T-cell (primary cell): ENCODE measurements around the gene NDST1. TPM values are rescaled to one million over a fixed set of nuclear protein-coding genes. Genes with fewer than 3 reads are reported as not detected.

Source experiments
- ATAC-seq, 4 experiments: fragments of 200-7000 bp in 3 of 4; fragments of 150-1000 bp in 1 of 4; cut with Tn5 transposase; replicated peaks in 1 of 4; 1 replicate in 3 of 4; 2 replicates in 1 of 4; pipeline ENCODE4 v1.10.0; 2021; ENCODE audit warnings: moderate library complexity in 3 of 4, mild to moderate bottlenecking in 2 of 4, moderate number of reproducible peaks in 1 of 4
- CTCF ChIA-PET, 2 donors: fragments of 300-600 bp; sonication (Branson Sonifier 250); formaldehyde crosslinking; loops; one replicate each; lab custom pipeline; 2022; ENCODE audit warnings: antibody characterized with exemption in 2 of 2; lab: Charles Lee
- POLR2A ChIA-PET, 2 donors: fragments of 300-600 bp; sonication (Branson Sonifier 250); formaldehyde crosslinking; loops; one replicate each; lab custom pipeline; 2022; ENCODE audit warnings: antibody characterized with exemption in 2 of 2; lab: Charles Lee
- DNase-seq, 35 experiments: peaks; one replicate each; pipeline versions ENCODE4 v3.0.0 to v3.0.0-alpha.2; 2013 to 2023
- H3K27ac ChIP-seq: one replicate; pipeline ENCODE4 v1.5.1; 2013; ENCODE audit warnings: low read length
- H3K27me3 ChIP-seq, 2 experiments: replicated peaks in 1 of 2; 1 replicate in 1 of 2; 2 replicates in 1 of 2; pipeline versions ENCODE4 v1.6.1 to v1.7.0; 2013; ENCODE audit warnings: low read length in 1 of 2, mixed read lengths in 1 of 2; ENCODE audit not compliant: control insufficient read depth in 2 of 2, insufficient read depth in 2 of 2; ENCODE audit errors: extremely low read depth in 1 of 2
- H3K36me3 ChIP-seq, 2 donors: 1 replicate in 1 of 2; 2 replicates in 1 of 2; pipeline versions ENCODE4 v1.6.1 to v1.7.0; 2013; ENCODE audit warnings: low read length in 1 of 2; ENCODE audit not compliant: control insufficient read depth in 2 of 2, insufficient read depth in 1 of 2; ENCODE audit errors: extremely low read depth in 1 of 2
- H3K4me1 ChIP-seq, 2 experiments: 1 replicate in 1 of 2; 2 replicates in 1 of 2; pipeline versions ENCODE4 v1.6.1 to v1.7.0; 2013; ENCODE audit warnings: low read length in 2 of 2, mixed read lengths in 1 of 2; ENCODE audit not compliant: insufficient read depth in 2 of 2, control insufficient read depth in 1 of 2; ENCODE audit errors: extremely low read depth in 1 of 2
- H3K4me3 ChIP-seq, 2 donors: 1 replicate in 1 of 2; 2 replicates in 1 of 2; pipeline versions ENCODE4 v1.5.1 to v1.7.0; 2013; ENCODE audit warnings: mild to moderate bottlenecking in 2 of 2, low read length in 1 of 2, moderate library complexity in 1 of 2; ENCODE audit not compliant: control insufficient read depth in 1 of 2; ENCODE audit errors: extremely low read depth in 1 of 2
- H3K9me3 ChIP-seq: 2 replicates; pipeline ENCODE4 v1.7.0; 2013
- H3K27ac Mint-ChIP-seq, 2 donors: one replicate each; pipeline ENCODE4 v1.8.0; 2020 to 2021; ENCODE audit warnings: mild to moderate bottlenecking in 2 of 2, mixed read lengths in 2 of 2
- H3K27me3 Mint-ChIP-seq, 2 donors: one replicate each; pipeline ENCODE4 v1.8.0; 2021 to 2022; ENCODE audit warnings: mixed read lengths in 2 of 2
- H3K36me3 Mint-ChIP-seq: one replicate; pipeline ENCODE4 v1.8.0; 2021; ENCODE audit warnings: mixed read lengths
- H3K4me1 Mint-ChIP-seq, 3 donors: one replicate each; pipeline ENCODE4 v1.8.0; 2020 to 2022; ENCODE audit warnings: mixed read lengths in 3 of 3, mild to moderate bottlenecking in 1 of 3
- H3K4me3 Mint-ChIP-seq, 3 donors: one replicate each; pipeline ENCODE4 v1.8.0; 2020 to 2022; ENCODE audit warnings: mild to moderate bottlenecking in 3 of 3, mixed read lengths in 3 of 3, moderate library complexity in 3 of 3
- H3K9me3 Mint-ChIP-seq, 3 donors: one replicate each; pipeline ENCODE4 v1.8.0; 2020 to 2022; ENCODE audit warnings: mixed read lengths in 3 of 3
- WGBS: methylation state at CpG from one replicate; pipeline ENCODE4 v1.1.5; 2013; ENCODE audit warnings: missing lambda C conversion rate; ENCODE audit not compliant: insufficient coverage; 5-methylcytosine and 5-hydroxymethylcytosine counted together
- total RNA-seq, 35 experiments: library from RNA in 6 of 35; stranded (reverse) in 6 of 35; fragments of 120-200 nt in 1 of 35; gene quantifications; one replicate each; pipeline versions ENCODE4 v1.2.1 to v1.2.4 and lab custom pipeline; 2013 to 2026

The NDST1 gene
- total RNA-seq, 5 donors from 2014 or later (not counting 1 experiment from before 2014, with no cell fraction given) = 0.83 to 2.0 (median 1.2) TPM

DNA sequence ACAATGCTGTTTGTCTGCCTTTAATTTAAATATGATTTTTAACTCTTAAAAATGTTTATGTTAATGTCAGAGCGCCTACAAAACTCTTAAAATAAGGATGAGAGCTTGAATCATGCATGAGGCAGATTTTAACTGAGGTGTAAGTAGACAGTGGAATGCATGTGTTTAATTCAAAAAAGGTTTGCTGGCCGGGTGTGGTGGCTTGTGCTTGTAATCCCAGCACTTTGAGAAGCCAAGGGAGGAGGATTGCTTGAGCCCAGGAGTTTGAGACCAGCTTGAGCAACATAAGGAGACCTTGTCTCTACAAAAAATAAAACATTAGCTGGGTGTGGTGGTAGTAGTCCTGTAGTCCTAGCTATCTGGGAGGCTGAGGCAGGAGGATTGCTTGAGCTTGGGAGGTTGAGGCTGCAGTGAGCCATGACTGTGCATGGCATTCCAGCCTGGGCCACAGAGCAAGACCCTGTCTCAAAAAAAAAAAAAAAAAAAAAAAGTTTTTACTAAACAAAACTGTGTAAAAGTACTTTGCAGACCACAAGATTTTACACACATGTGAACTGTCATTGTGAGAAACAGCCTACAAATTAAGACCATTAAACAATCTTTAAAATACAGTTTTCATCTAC is 21.1 kb downstream of the NDST1 start:
- POLR2A ChIA-PET = no interaction called here
- H3K4me3 ChIP-seq = no peak overlapping the region
- CTCF ChIA-PET = interaction anchor here in 1 of 2 donors (0.6 kb wide), 1 partner anchor 66 kb away, joined by 5 read pairs; no protein-coding TSS in a partner anchor
- no peaks in the 10 kb centered on the region for H3K36me3 ChIP-seq
- peaks cover 0 to 13% of the 10 kb centered on the region in 2 experiments for H3K4me1 ChIP-seq
- ATAC-seq (no peak), DNase-seq (no peak)
- no peaks in the 10 kb centered on the region for H3K4me1 Mint-ChIP-seq
- WGBS = 50% methylated on average over 2 of the region's 2 CpGs
- H3K4me3 Mint-ChIP-seq = no peak overlapping the region
- no peaks in the 10 kb centered on the region for H3K27me3 Mint-ChIP-seq
- H3K27ac Mint-ChIP-seq = no peak overlapping the region
- no peaks in the 10 kb centered on the region for H3K9me3 ChIP-seq
- no peaks in the 10 kb centered on the region for H3K27me3 ChIP-seq
- H3K9me3 Mint-ChIP-seq = no peaks in the 10 kb centered on the region
- no peaks in the 10 kb centered on the region for H3K36me3 Mint-ChIP-seq
- H3K27ac ChIP-seq = no peak overlapping the region

DNA sequence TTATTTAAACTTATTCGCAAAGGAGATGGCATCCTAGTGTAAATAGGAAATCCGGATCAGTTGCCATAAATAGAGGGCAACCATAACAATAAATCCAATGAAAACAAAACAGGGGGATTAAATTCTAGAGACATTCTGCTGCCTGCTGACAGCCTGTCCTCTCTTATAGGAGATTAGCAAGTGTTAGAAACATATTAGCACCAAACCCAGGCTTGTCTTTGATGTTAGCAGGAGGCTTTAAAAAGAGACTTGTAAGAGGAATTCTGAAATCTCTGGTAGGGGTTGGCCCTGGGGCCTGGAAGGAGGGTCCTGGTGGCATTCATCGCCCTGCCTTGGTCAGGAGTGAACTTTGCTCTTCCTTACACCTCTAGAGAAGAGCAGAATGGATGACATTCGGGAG is 21.6 kb downstream of the NDST1 start:
- Mint-ChIP-seq H3K27me3 (no peaks in the 10 kb centered on the region), H3K4me1 (no peaks in the 10 kb centered on the region), H3K27ac (no peak overlapping the region), H3K36me3 (no peaks in the 10 kb centered on the region), H3K9me3 (no peaks in the 10 kb centered on the region), H3K4me3 (no peak overlapping the region)
- CTCF ChIA-PET = interaction anchor here in 1 of 2 donors (0.6 kb wide), 1 partner anchor 66 kb away, joined by 5 read pairs; no protein-coding TSS in a partner anchor
- Histone ChIP-seq H3K27ac (no peak overlapping the region), H3K27me3 (no peaks in the 10 kb centered on the region), H3K9me3 (no peaks in the 10 kb centered on the region), H3K4me3 (no peak overlapping the region), H3K36me3 (no peaks in the 10 kb centered on the region), H3K4me1 (peaks cover 0 to 13% of the 10 kb centered on the region in 2 experiments)
- POLR2A ChIA-PET = interaction anchor here in 1 of 2 donors (0.6 kb wide), 1 partner anchor 175 kb away, joined by 8 read pairs; no protein-coding TSS in a partner anchor
- no peak for DNase-seq
- no peak for ATAC-seq
- no CpG with 5 or more reads among the region's 4 CpGs for WGBS

DNA sequence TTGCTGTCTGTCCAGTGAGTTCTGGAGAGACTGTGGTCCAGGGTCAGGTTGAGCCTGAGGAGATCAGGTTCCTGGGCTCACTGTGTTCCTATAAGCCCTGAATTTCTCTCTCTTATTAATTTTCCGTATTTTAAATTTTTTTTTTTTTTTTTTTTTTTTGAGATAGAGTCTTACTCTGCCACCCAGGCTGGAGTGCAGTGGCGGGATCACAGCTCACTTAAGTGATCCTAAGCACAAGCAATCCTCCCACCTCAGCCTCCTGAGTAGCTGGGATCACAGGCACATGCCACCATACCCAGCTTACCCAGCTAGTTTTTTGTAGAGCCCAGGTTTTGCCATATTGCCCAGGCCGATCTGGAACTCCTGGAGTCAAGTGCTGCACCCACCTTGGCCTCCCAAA is 22.5 kb downstream of the NDST1 start:
- DNase-seq (no peak), ATAC-seq (no peak)
- Histone ChIP-seq H3K4me3 (no peak overlapping the region), H3K9me3 (no peaks in the 10 kb centered on the region), H3K27me3 (peaks cover 0 to 3% of the 10 kb centered on the region in 2 experiments), H3K36me3 (no peaks in the 10 kb centered on the region), H3K4me1 (peaks cover 0 to 13% of the 10 kb centered on the region in 2 experiments), H3K27ac (no peak overlapping the region)
- Mint-ChIP-seq H3K9me3 (no peaks in the 10 kb centered on the region), H3K4me1 (no peaks in the 10 kb centered on the region), H3K36me3 (no peaks in the 10 kb centered on the region), H3K27ac (no peak overlapping the region), H3K4me3 (no peak overlapping the region), H3K27me3 (no peaks in the 10 kb centered on the region)
- POLR2A ChIA-PET = interaction anchor here in 1 of 2 donors (0.6 kb wide), 3 partner anchors 10 to 174 kb away, joined by 3 to 8 read pairs (median 8); no protein-coding TSS in a partner anchor
- 88% methylated on average over 2 of the region's 3 CpGs for WGBS
- CTCF ChIA-PET = no interaction called here

DNA sequence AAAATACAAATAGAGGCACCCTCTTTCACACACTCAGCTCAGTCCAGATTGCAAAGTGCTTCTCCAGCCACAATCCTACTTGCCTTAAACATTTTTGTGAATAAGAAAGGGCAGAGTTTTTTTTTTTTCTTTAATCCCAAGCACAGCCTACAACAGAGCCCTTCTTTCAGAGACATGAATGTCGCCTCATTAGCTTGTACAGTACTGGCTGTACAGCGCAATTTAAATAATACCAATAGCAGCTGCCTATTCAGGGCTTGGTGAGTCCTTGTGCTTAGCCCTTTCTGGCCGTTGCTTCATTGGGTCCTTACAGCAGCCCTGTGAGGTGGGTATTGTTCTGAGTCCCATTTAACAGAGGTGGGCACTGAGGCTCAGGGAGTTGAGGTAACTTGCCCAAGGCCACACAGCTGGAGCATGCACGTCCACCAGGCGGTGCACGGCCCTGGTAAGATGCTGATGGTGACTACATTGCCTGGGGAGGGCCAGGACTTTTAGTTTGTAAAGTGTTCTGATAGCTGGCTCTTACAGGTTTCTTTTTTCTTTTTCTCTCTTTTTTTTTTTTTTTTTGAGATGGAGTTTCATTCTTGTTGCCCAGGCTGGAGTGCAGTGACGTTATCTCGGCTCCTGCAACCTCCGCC is 23.1 kb downstream of the NDST1 start:
- no peaks in the 10 kb centered on the region for H3K4me1 Mint-ChIP-seq
- POLR2A ChIA-PET = interaction anchor here in 1 of 2 donors (0.6 kb wide), 1 partner anchor 35 kb away, joined by 8 read pairs; no protein-coding TSS in a partner anchor
- no peak overlapping the region for H3K4me3 Mint-ChIP-seq
- CTCF ChIA-PET = interaction anchor here (0.6 to 0.7 kb wide), 2 partner anchors 79 to 1121 kb away, joined by 3 read pairs; no protein-coding TSS in a partner anchor
- Histone ChIP-seq H3K36me3 (no peaks in the 10 kb centered on the region), H3K27me3 (peaks cover 0 to 3% of the 10 kb centered on the region in 2 experiments), H3K27ac (no peak overlapping the region), H3K4me1 (peaks cover 0 to 13% of the 10 kb centered on the region in 2 experiments), H3K9me3 (no peaks in the 10 kb centered on the region), H3K4me3 (no peak overlapping the region)
- DNase-seq (no peak), ATAC-seq (no peak)
- 91% methylated on average over 7 of the region's 9 CpGs for WGBS
- H3K27me3 Mint-ChIP-seq = no peaks in the 10 kb centered on the region
- no peak overlapping the region for H3K27ac Mint-ChIP-seq
- no peaks in the 10 kb centered on the region for H3K36me3 Mint-ChIP-seq
- H3K9me3 Mint-ChIP-seq = no peaks in the 10 kb centered on the region

DNA sequence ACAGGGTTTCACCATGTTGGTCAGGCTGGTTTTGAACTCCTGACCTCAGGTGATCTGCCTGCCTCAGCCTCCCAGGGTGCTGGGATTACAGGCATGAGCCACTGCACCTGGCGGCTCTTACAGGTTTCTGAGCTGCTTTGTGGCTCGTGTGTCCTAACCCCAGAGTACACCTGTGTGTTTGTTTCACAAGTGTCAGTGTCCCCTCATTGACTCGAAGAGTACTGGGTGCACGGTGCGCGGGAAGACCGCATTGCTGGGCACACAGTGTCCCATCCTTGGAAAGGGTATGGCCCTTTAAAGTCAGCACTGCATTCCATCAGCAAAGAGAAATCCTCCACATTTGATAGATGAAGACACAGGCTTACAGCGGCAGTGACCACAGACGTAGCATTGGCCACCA is 23.8 kb downstream of the NDST1 start:
- H3K4me3 ChIP-seq = no peak overlapping the region
- peaks cover 0 to 13% of the 10 kb centered on the region in 2 experiments for H3K4me1 ChIP-seq
- H3K27me3 ChIP-seq = peaks cover 0 to 3% of the 10 kb centered on the region in 2 experiments
- Mint-ChIP-seq H3K4me1 (no peaks in the 10 kb centered on the region), H3K36me3 (no peaks in the 10 kb centered on the region), H3K4me3 (no peak overlapping the region), H3K27me3 (no peaks in the 10 kb centered on the region), H3K9me3 (no peaks in the 10 kb centered on the region), H3K27ac (no peak overlapping the region)
- CTCF ChIA-PET = no interaction called here
- DNase-seq = no peak
- H3K9me3 ChIP-seq = no peaks in the 10 kb centered on the region
- POLR2A ChIA-PET = no interaction called here
- no peak overlapping the region for H3K27ac ChIP-seq
- no peaks in the 10 kb centered on the region for H3K36me3 ChIP-seq
- ATAC-seq = no peak
- WGBS = 80% methylated on average over 6 of the region's 9 CpGs

DNA sequence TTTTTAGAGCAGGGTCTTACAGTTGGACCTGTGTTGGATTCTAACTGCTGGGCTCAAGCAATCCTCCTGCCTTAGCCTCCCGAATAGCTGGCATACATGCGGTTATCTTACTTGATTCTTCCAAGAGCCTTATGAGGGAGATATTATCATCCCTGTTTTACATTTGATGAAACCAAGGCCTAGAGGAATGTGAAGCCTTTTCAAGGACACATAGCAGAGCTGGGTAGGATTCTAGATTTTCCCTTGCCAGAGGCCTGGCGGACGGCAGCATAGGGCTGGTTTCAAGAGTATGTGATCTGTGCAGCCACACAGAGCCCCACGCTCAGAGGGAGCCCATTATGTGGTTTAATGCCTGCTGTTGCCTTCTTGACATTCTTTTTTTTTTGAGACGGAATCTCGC is 24.2 kb downstream of the NDST1 start:
- no peak for ATAC-seq
- H3K4me1 Mint-ChIP-seq = no peaks in the 10 kb centered on the region

More for the DNA sequence above, 24.2 kb downstream of the NDST1 start:
- H3K27ac Mint-ChIP-seq = no peak overlapping the region
- H3K9me3 Mint-ChIP-seq = no peaks in the 10 kb centered on the region
- H3K36me3 ChIP-seq = no peaks in the 10 kb centered on the region
- POLR2A ChIA-PET = no interaction called here
- WGBS = 93% methylated on average over 6 of the region's 7 CpGs
- no peaks in the 10 kb centered on the region for H3K36me3 Mint-ChIP-seq
- H3K27me3 Mint-ChIP-seq = no peaks in the 10 kb centered on the region
- no peak for DNase-seq
- CTCF ChIA-PET = no interaction called here
- H3K4me3 Mint-ChIP-seq = no peak overlapping the region
- no peak overlapping the region for H3K27ac ChIP-seq
- peaks cover 0 to 3% of the 10 kb centered on the region in 2 experiments for H3K27me3 ChIP-seq
- H3K9me3 ChIP-seq = no peaks in the 10 kb centered on the region
- no peak overlapping the region for H3K4me3 ChIP-seq
- peaks cover 0 to 9% of the 10 kb centered on the region in 2 experiments for H3K4me1 ChIP-seq
